OCI-LY7 (cell line): ENCODE results near the gene PACS1. TPM values are rescaled to one million over a fixed set of nuclear protein-coding genes. Genes with fewer than 3 reads are reported as not detected.

ENCODE experiments used
- BruUV-seq: library from RNA; stranded (reverse); fragments of 400-500 nt; replicated peaks from 2 replicates; lab custom pipeline; 2021; lab: Mats Ljungman, UMichigan
- CTCF ChIA-PET: fragments of 300-600 bp; sonication (Branson Sonifier 250); formaldehyde crosslinking; loops from one replicate; lab custom pipeline; 2022; ENCODE audit warnings: antibody characterized with exemption; ENCODE audit not compliant: unreplicated experiment; lab: Charles Lee
- POLR2A ChIA-PET: fragments of 300-600 bp; sonication (Branson Sonifier 250); formaldehyde crosslinking; loops from one replicate; lab custom pipeline; 2022; ENCODE audit warnings: antibody characterized with exemption; lab: Charles Lee
- DNase-seq: peaks from one replicate; pipeline ENCODE4 v3.0.0-alpha.2; 2015; ENCODE audit warnings: low spot score
- H2AFZ ChIP-seq: fragments of 200-600 bp; sonication (generic), shearing (Covaris generic); 2 replicates; pipeline ENCODE4 v1.6.1; 2014; ENCODE audit warnings: mild to moderate bottlenecking, antibody characterized with exemption, low read length, moderate library complexity
- H3K27ac ChIP-seq: fragments of 200-600 bp; sonication (generic); 2 replicates; pipeline ENCODE4 v1.5.1; 2014; ENCODE audit warnings: mixed run types, low read depth, mild to moderate bottlenecking, moderate library complexity, low read length, inconsistent platforms; ENCODE audit not compliant: poor library complexity, severe bottlenecking
- H3K36me3 ChIP-seq: fragments of 200-600 bp; sonication (generic); 2 replicates; pipeline ENCODE4 v1.6.1; 2014; ENCODE audit warnings: mild to moderate bottlenecking, antibody characterized with exemption, low read length, moderate library complexity, mixed read lengths; ENCODE audit not compliant: insufficient read depth
- H3K4me1 ChIP-seq: fragments of 200-600 bp; sonication (generic); 2 replicates; pipeline ENCODE4 v1.5.1; 2014; ENCODE audit warnings: mild to moderate bottlenecking, low read length; ENCODE audit not compliant: insufficient read depth, poor library complexity, severe bottlenecking
- H3K4me2 ChIP-seq: fragments of 200-600 bp; sonication (generic); 2 replicates; pipeline ENCODE4 v1.6.1; 2014; ENCODE audit warnings: mild to moderate bottlenecking, low read length
- H3K4me3 ChIP-seq: fragments of 200-600 bp; sonication (generic); 2 replicates; pipeline ENCODE4 v1.5.1; 2014; ENCODE audit warnings: mild to moderate bottlenecking, low read depth, low read length; ENCODE audit not compliant: poor library complexity, severe bottlenecking
- H3K79me2 ChIP-seq: fragments of 200-600 bp; sonication (generic); 2 replicates; pipeline ENCODE4 v1.6.1; 2016; ENCODE audit warnings: low read depth, mild to moderate bottlenecking, low read length, moderate library complexity, mixed read lengths; ENCODE audit not compliant: insufficient read depth
- H3K9me2 ChIP-seq: fragments of 200-600 bp; sonication (generic); 2 replicates; pipeline ENCODE4 v1.6.1; 2016; ENCODE audit warnings: mild to moderate bottlenecking, low read length, mixed read lengths; ENCODE audit not compliant: insufficient read depth
- H3K9me3 ChIP-seq: fragments of 200-600 bp; sonication (generic); 2 replicates; pipeline ENCODE4 v1.6.1; 2014; ENCODE audit warnings: mild to moderate bottlenecking, mixed run types, low read length, mixed read lengths
- H4K20me1 ChIP-seq: fragments of 200-600 bp; sonication (generic); 2 replicates; pipeline ENCODE4 v1.6.1; 2014; ENCODE audit warnings: mild to moderate bottlenecking, antibody characterized with exemption, low read length, moderate library complexity, mixed read lengths; ENCODE audit not compliant: insufficient read depth
- EZH2phosphoT487 ChIP-seq: fragments of 200-600 bp; sonication (generic); IDR thresholded peaks from 2 replicates; pipeline ENCODE4 v1.6.1; 2018; ENCODE audit warnings: low read depth, borderline replicate concordance, mild to moderate bottlenecking, mixed run types, antibody characterized with exemption, low read length, moderate library complexity, mixed read lengths
- intact Hi-C: fragments of 100-400 bp; cut with micrococcal nuclease; formaldehyde crosslinking; loops from one replicate; pipeline ENCODE4 v1.10.0; 2022; ENCODE audit not compliant: unreplicated experiment
- total RNA-seq, 2 experiments: library from RNA; depleted of rRNA in 1 of 2; stranded (reverse); fragments of >200 nt in 1 of 2; shearing (Covaris generic) in 1 of 2; gene quantifications; 2 replicates each; pipeline ENCODE4 v1.2.3, GENCODE V29; 2014 to 2022
- TF ChIP-seq, protein P1 (sequence below): fragments of 200-600 bp; sonication (generic); conservative IDR thresholded peaks from 2 replicates; pipeline ENCODE4 v1.5.1; 2014; ENCODE audit warnings: mild to moderate bottlenecking, antibody characterized with exemption, low read length, moderate library complexity, mixed read lengths

The PACS1 gene
- total RNA-seq, 2 experiments from 2014 or later: 23.7 to 52.5 TPM

DNA sequence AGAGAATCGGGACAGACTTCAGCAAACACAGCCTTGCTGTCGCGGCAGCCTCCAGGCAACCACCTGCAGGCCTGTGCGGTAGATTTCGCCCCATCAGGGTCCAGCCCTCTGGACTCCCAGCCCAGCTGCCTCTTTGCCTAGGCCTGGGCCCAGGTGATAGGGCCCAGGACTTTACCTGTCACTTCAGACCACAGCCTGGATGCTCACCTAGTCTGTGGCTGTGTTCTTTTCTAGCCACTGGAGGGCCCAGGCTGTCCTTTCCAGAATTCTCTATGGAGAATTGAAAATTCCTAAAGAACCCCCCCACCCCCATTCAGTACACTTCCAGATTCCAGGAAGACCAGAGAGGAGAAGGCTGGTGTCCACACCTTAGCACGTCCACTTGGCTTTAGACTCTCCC lies 167.8 kb downstream of the PACS1 start:
- Histone ChIP-seq H3K4me3 (no peak overlapping the region), H3K4me2 (no peak overlapping the region), H3K9me2 (no peaks in the 10 kb centered on the region), H2AFZ (no peak overlapping the region), H3K79me2 (no peaks in the 10 kb centered on the region), H3K27ac (no peak overlapping the region), H3K4me1 (no peaks in the 10 kb centered on the region), H3K36me3 (no peaks in the 10 kb centered on the region), H3K9me3 (no peaks in the 10 kb centered on the region), H4K20me1 (no peaks in the 10 kb centered on the region)
- intact Hi-C loops: no loop called here
- TF ChIP-seq, protein P1, sequence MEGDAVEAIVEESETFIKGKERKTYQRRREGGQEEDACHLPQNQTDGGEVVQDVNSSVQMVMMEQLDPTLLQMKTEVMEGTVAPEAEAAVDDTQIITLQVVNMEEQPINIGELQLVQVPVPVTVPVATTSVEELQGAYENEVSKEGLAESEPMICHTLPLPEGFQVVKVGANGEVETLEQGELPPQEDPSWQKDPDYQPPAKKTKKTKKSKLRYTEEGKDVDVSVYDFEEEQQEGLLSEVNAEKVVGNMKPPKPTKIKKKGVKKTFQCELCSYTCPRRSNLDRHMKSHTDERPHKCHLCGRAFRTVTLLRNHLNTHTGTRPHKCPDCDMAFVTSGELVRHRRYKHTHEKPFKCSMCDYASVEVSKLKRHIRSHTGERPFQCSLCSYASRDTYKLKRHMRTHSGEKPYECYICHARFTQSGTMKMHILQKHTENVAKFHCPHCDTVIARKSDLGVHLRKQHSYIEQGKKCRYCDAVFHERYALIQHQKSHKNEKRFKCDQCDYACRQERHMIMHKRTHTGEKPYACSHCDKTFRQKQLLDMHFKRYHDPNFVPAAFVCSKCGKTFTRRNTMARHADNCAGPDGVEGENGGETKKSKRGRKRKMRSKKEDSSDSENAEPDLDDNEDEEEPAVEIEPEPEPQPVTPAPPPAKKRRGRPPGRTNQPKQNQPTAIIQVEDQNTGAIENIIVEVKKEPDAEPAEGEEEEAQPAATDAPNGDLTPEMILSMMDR: no peak
- TF ChIP-seq EZH2phosphoT487: no peak
- no peak for DNase-seq
- ChIA-PET POLR2A (interaction anchor here (0.7 kb wide), 1 partner anchor 16 kb away, joined by 3 read pairs; no protein-coding TSS in a partner anchor), CTCF (no interaction called here)
- BruUV-seq: no TSS peak

DNA sequence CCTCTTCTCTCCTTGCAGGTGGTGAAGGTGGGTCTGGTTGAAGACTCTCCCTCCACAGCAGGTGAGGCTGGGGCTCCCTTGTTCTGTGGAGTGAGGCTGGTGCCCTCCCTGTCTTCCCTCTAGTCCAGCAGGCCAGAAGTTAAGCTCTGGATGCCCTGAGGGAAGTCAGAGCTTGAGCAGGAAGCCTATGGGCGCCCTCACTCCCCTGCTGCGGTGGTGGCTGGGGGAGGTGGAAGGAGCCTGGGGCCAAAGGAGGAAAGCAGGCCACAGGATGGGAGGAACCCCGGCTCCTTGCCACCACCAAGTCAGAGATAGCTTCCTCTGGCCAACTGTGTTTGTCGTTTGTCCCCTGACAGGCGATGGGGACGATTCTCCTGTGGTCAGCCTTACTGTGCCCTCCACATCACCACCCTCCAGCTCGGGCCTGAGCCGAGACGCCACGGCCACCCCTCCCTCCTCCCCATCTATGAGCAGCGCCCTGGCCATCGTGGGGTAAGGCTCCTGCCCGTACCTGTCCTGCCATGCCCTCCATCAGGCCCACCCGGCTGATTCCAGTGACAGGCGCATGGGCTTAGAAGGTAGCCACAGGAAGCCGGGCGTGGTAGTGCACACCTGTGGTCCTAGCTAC lies 168.8 kb downstream of the PACS1 start:
- BruUV-seq: no TSS peak
- Histone ChIP-seq H4K20me1 (no peaks in the 10 kb centered on the region), H3K4me3 (no peak overlapping the region), H3K9me3 (no peaks in the 10 kb centered on the region), H3K4me1 (no peaks in the 10 kb centered on the region), H2AFZ (no peak overlapping the region), H3K36me3 (no peaks in the 10 kb centered on the region), H3K79me2 (no peaks in the 10 kb centered on the region), H3K4me2 (no peak overlapping the region), H3K27ac (no peak overlapping the region), H3K9me2 (no peaks in the 10 kb centered on the region)
- TF ChIP-seq, protein P1: no peak
- TF ChIP-seq EZH2phosphoT487: no peak
- POLR2A ChIA-PET: no interaction called here
- CTCF ChIA-PET: no interaction called here
- no peak for DNase-seq
- intact Hi-C loops: no loop called here

DNA sequence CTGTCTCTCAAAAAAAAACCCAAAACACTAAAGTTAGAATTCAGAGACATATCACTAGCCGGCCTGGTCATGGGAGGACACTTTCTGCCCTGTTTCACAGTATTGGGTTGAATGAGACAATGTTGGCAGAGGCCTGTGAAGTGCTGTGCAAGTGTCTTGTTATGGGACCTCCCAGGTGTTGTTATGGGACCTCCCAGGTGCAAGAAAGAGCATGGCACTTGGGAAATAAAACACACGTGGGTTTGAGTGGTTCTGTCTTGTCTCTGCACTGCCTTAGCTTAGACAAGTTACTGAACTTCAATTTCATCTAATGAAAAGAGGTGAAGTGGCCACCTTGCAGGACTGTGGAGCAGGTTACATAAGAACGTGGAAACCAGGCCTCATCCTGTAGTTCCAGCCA lies 169.4 kb downstream of the PACS1 start:
- Histone ChIP-seq H3K4me3 (no peak overlapping the region), H3K36me3 (no peaks in the 10 kb centered on the region), H3K4me1 (no peaks in the 10 kb centered on the region), H4K20me1 (no peaks in the 10 kb centered on the region), H3K4me2 (no peak overlapping the region), H3K9me2 (no peaks in the 10 kb centered on the region), H3K27ac (no peak overlapping the region), H3K9me3 (no peaks in the 10 kb centered on the region), H3K79me2 (no peaks in the 10 kb centered on the region), H2AFZ (no peak overlapping the region)
- TF ChIP-seq EZH2phosphoT487: no peak
- TF ChIP-seq, protein P1: no peak
- no peak for DNase-seq
- ChIA-PET POLR2A (interaction anchor here (0.6 kb wide), 1 partner anchor 77 kb away, joined by 3 read pairs; no protein-coding TSS in a partner anchor), CTCF (no interaction called here)
- BruUV-seq: no TSS peak
- intact Hi-C loops: no loop called here
